ENCODE data around the gene GLB1L2. TPM values are rescaled to one million over a fixed set of nuclear protein-coding genes. Genes with fewer than 3 reads are reported as not detected.
A peak's percentile ranks its signal among the peaks of the same experiment; 100 is the strongest.

Gene GLB1L2
- total and polyA plus RNA-seq, 3 donors from 2014 or later, result 18.5 to 29.9 (median 29.1) TPM

DNA sequence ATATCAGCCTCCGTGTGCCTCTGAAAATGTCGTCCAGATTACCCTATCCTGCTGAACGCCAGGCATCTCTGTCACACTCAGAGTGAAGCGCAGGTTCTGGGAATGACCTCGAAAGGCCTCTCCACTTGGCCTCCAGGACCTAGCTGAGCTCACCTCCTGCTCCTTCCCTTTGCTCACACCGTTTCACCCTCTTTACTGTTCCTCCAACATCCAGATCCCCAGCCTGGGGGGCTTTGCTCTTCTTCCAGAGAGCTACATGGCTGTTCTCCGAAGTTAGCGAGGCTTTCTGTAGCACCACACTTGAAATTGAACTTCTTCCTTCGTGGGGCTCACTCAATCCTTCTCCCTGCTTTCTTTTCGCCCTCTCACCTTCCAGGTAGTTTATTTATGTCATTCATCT, 27.9 kb downstream of the GLB1L2 start:
- H3K4me1 ChIP-seq, result no peaks in the 10 kb centered on the region
- H3K36me3 ChIP-seq (ENCODE audit: low read depth, missing control alignments), result no peaks in the 10 kb centered on the region
- TF ChIP-seq, protein P1, sequence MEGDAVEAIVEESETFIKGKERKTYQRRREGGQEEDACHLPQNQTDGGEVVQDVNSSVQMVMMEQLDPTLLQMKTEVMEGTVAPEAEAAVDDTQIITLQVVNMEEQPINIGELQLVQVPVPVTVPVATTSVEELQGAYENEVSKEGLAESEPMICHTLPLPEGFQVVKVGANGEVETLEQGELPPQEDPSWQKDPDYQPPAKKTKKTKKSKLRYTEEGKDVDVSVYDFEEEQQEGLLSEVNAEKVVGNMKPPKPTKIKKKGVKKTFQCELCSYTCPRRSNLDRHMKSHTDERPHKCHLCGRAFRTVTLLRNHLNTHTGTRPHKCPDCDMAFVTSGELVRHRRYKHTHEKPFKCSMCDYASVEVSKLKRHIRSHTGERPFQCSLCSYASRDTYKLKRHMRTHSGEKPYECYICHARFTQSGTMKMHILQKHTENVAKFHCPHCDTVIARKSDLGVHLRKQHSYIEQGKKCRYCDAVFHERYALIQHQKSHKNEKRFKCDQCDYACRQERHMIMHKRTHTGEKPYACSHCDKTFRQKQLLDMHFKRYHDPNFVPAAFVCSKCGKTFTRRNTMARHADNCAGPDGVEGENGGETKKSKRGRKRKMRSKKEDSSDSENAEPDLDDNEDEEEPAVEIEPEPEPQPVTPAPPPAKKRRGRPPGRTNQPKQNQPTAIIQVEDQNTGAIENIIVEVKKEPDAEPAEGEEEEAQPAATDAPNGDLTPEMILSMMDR (IDR thresholded peaks at IDR 0.05), result no peak
- no peak for TF ChIP-seq POLR2A (IDR thresholded peaks at IDR 0.05)
- no peaks in the 10 kb centered on the region for H3K9me3 ChIP-seq
- DNase-seq, result no peak
- H3K27me3 ChIP-seq, result no peaks in the 10 kb centered on the region
- WGBS, 2 donors, result 88 to 91% methylated on average over 10 of the region's 10 CpGs
- intact Hi-C loops (cut with DNase I; ENCODE audit: low total_unique reads), result no loop called here
- H3K27ac ChIP-seq, result no peak overlapping the region
- no peak overlapping the region for H3K4me3 ChIP-seq

DNA sequence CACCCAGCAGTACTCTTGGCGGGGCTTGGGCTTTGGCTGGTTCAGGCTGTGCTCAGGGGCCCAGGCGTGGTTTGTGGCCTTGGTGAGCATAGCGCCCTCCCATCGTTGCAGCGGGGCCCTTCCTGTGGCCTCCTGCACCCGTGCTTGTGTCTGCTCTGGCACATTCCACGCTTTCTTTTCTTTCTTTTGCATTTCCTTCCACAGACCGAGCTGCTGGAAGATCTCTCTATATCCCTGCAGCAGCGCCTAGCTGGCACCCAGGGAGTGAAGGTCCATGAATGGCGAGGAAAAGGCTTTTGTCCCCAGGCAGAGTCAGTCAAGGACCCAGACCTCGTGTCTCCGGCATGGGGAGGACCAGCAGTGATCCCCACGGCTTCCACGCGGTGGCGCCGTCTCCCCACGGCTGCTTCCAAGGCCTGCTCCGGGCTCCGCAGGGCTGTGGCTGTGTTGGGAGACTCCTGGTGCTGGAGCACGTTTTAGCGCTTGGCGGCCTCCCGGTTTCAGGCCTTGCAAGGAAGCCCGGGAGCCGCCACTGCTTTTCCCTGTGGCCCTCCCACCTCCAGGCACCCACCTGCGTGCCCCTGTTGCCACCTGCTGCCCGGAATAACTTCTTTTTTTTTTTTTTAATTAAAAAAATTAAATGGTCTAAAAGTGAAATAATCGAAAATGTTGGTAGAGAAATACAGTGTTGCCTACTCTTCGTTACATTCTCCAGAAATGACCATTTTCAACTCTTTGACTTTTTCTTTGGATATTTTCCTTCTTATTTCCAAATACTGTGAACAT, 28.5 kb downstream of the GLB1L2 start:
- Histone ChIP-seq H3K4me1 (no peaks in the 10 kb centered on the region), H3K27me3 (no peaks in the 10 kb centered on the region), H3K36me3 (ENCODE audit: low read depth, missing control alignments) (no peaks in the 10 kb centered on the region), H3K9me3 (no peaks in the 10 kb centered on the region), H3K27ac (no peak overlapping the region), H3K4me3 (no peak overlapping the region)
- 22 to 35% methylated on average over 30 of the region's 30 CpGs for WGBS, 2 donors
- peak; percentile 90 for DNase-seq
- TF ChIP-seq, protein P1 (IDR thresholded peaks at IDR 0.05), result peak; percentile 65 to 83 (median 76)
- no peak for TF ChIP-seq POLR2A (IDR thresholded peaks at IDR 0.05)
- intact Hi-C loops (cut with DNase I; ENCODE audit: low total_unique reads), result no loop called here

DNA sequence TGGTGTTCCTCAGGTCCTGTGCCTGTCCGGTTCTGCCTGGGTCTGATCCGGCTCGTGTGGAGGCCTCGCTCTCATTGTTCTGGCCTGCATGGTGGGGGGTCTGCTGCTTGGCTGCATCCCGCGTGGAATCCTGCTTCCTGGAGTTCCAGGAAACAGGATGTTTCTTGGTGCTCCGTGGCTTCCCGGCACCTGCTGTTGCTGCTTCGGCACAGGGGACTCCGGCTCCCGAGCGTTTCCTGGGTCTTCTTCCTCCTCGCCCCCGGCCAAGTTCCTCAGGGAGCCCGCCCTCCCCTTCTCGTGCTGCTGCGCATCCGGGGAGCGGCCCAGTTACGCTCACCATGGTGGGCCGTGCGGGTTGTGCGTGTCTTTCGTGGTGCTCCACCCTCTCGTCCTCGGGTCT, 29.9 kb downstream of the GLB1L2 start:
- intact Hi-C loops (cut with DNase I; ENCODE audit: low total_unique reads), result no loop called here

DNA sequence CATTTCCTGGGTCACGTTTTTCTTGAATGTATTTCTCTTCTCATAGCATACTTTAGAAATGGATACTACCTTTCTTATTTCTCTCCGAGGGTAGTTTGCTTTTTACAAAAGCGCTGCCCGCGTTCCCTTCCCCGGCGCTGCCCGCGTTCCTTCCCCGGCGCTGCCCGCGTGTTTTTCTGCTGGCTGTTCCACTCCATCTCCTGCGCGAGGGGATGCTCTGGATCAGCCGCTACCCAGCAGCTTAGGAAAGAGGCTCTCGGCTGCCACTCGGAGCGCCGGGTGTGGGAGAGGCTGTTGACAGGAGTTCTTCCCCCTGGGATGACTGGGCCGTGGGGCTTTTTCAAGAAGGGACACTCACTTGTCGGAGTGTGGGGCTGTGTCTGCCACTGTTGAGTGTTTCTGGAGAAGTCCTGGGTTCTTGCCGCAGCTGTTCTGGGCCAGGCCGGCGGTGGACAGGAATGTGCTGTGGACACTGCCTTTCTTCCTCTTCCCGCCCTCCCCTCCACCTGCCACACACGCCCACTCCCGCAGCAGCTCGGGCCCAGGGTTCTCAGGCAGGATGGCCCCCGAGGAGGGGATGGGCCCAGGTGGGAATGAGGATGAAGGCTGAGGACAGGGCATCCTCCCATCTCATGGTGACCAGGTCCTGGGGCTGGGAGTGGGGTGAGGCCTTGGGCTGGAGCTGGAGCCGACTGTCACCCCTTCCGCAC, 30.6 kb downstream of the GLB1L2 start:
- Histone ChIP-seq H3K4me1 (no peaks in the 10 kb centered on the region), H3K36me3 (ENCODE audit: low read depth, missing control alignments) (no peaks in the 10 kb centered on the region), H3K4me3 (peak overlapping the region in 1 of 2 donors; percentile 26), H3K27ac (no peak overlapping the region), H3K9me3 (no peaks in the 10 kb centered on the region), H3K27me3 (no peaks in the 10 kb centered on the region)
- DNase-seq, result no peak
- intact Hi-C loops (cut with DNase I; ENCODE audit: low total_unique reads), result no loop called here
- no peak for TF ChIP-seq POLR2A (IDR thresholded peaks at IDR 0.05)
- TF ChIP-seq, protein P1 (IDR thresholded peaks at IDR 0.05), result no peak
- WGBS, 2 donors, result 65 to 74% methylated on average over 17 to 32 of the region's 32 CpGs

More for the DNA sequence above, 29.9 kb downstream of the GLB1L2 start:
- Histone ChIP-seq H3K27ac (no peak overlapping the region), H3K4me1 (no peaks in the 10 kb centered on the region), H3K27me3 (no peaks in the 10 kb centered on the region), H3K9me3 (no peaks in the 10 kb centered on the region), H3K4me3 (peak overlapping the region in 1 of 2 donors; percentile 26), H3K36me3 (ENCODE audit: low read depth, missing control alignments) (no peaks in the 10 kb centered on the region)
- TF ChIP-seq POLR2A (IDR thresholded peaks at IDR 0.05), result no peak
- TF ChIP-seq, protein P1 (IDR thresholded peaks at IDR 0.05), result no peak
- 67 to 75% methylated on average over 26 of the region's 26 CpGs for WGBS, 2 donors
- DNase-seq, result no peak

Measured in testis (tissue), 3 donors.